ENCODE results near the gene CFAP65.

The CFAP65 gene

GRCh38 chr2:219059725-219060682 is 18.7 kb upstream of the CFAP65 start:
- no peak for DNase-seq

- no peak for DNase-seq
Measured at GRCh38 chr2:219059375-219059724, 18.0 kb upstream of the CFAP65 start.

GRCh38 chr2:219058541-219059374 is 17.4 kb upstream of the CFAP65 start:
- no peak for DNase-seq

GRCh38 chr2:219057709-219058540 is 16.6 kb upstream of the CFAP65 start:
- DNase-seq, result no peak

GRCh38 chr2:219056896-219057708 is 15.8 kb upstream of the CFAP65 start:
- no peak for DNase-seq

GRCh38 chr2:219056176-219056895 is 15.0 kb upstream of the CFAP65 start:
- DNase-seq, result no peak

GRCh38 chr2:219054956-219055903 is 13.9 kb upstream of the CFAP65 start:
- DNase-seq, result no peak

GRCh38 chr2:219049282-219049681 is 8.0 kb upstream of the CFAP65 start:
- no peak for DNase-seq

GRCh38 chr2:219045937-219046550 is 4.7 kb upstream of the CFAP65 start:
- DNase-seq, result no peak

- no peak for DNase-seq
Measured at GRCh38 chr2:219042750-219043149, 1.4 kb upstream of the CFAP65 start.

- no peak for DNase-seq
Measured at GRCh38 chr2:219042157-219042556, 841 bp upstream of the CFAP65 start.

GRCh38 chr2:219038600-219038999 is 2.7 kb downstream of the CFAP65 start:
- no peak for DNase-seq

- DNase-seq, result no peak
Measured at GRCh38 chr2:219037783-219038499, 3.4 kb downstream of the CFAP65 start.

- DNase-seq, result no peak
Measured at GRCh38 chr2:219035942-219036341, 5.4 kb downstream of the CFAP65 start.

- no peak for DNase-seq
Measured at GRCh38 chr2:219034823-219035222, 6.5 kb downstream of the CFAP65 start.

GRCh38 chr2:219032051-219032745 is 9.1 kb downstream of the CFAP65 start:
- DNase-seq, result no peak

- DNase-seq, result no peak
Measured at GRCh38 chr2:219031005-219031738, 10.1 kb downstream of the CFAP65 start.
